HG03066 (cell line): Measurements from ENCODE around the gene SH3YL1.

Experiments
- ATAC-seq: cut with Tn5 transposase; IDR thresholded peaks from one replicate; pipeline ENCODE4 v1.9.1; 2021; ENCODE audit warnings: low read depth; ENCODE audit not compliant: unreplicated experiment

Gene SH3YL1

DNA sequence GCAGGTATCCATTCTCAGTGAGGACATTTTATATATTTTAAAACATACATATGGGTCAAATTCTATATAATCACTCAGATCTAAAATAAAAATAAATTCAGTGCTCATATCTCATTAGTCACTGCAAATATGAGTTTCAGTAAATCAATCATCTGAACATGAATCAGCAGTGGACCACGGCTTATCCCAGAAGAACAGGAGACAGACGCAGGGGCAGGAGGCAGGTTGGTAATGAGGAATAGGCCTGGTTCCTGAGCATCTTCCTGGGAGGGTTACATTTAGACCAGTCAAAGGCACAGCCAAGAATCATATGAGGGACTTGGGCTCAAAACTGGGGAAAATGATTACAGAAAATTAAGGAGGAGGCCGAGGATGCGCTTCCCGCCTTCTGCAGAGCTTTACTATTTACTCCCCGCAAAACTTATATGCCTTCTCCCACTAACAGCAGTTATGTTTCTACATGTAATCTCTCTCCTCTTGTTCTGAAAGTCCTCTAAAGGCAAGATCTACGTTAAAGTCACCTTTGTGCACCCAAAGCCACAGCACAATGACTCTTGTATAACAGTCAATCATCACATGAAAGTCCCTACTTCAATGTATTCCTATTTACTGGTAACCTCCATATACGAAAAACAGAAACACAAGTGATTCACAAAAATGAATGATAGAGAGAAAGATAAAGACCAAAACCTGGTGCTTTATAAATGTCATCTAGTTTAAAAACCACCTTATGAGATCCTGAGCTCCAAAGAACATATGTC lies 35.1 kb downstream of the SH3YL1 start:
- no peak for ATAC-seq

DNA sequence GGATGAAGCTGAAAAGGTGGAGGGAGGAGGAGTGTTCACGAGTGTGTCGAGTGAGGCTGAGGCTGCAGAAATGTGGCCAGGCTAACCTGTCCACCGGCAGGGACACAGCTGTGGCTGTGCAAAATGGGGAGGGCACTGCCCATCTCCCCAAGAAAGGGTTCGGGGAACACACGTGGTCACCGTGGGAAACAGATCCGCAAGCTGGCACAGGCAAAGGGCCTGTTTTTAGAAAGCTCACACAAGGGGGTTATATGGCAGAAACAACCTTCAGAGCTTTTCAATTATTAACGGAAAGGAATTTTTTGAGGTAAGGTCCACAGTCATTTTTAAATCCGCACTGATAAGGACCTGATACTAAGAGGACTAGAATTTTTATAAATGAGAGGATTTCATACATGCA lies 35.7 kb downstream of the SH3YL1 start:
- ATAC-seq: no peak

DNA sequence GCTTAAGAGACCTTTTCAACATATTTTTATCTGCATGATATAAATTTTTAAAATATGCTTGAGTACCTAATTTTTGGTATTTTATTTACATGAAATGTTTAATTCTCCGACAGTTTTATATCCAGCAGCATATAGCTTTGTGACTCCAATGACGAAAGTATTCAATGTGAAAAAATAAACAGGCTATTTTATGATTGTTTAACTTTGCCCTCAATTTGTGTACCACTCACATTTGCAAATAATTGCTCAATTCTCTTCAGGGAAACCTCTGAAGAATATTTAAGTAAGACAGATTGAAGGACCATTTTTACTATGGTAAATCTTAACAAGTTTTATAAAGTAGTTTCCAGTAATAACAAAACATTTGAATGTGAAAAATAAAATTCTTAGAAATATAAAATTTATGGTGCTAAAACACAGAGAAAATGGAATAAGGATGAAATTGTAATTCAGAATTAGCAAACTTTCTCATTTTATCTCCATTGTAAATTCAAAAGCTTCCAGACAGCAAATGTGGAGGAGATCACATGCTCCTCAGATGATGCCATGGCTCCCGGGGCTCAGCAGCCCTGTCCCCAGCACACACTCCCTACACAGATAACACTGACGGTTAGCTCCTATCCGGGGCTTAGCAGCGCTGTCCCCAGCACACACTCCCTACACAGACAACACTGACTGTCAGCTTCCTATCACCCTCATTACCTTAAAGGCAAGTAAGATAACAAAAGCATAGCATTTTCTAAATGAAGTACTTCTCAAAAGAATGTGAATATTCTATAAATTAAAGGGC lies 39.7 kb downstream of the SH3YL1 start:
- ATAC-seq: no peak

DNA sequence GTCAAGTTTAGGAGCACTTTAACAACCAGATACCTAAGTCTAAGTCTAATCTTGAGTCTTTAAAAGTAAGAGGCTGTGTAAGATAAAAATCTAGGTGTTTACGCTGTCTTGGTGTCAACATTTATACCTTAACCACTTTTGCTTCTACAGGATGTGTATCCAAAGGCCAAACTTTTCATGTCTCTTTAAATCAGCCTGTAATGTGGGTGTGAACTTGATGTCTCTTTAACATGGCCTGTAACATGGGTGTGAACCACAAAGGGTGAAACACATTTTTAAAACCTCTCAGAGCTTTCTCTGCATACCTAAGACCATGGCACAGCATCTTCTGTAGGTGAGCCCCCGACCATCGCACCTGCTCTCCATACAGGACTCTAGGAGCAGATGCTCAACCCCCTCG lies 40.4 kb downstream of the SH3YL1 start:
- no peak for ATAC-seq

DNA sequence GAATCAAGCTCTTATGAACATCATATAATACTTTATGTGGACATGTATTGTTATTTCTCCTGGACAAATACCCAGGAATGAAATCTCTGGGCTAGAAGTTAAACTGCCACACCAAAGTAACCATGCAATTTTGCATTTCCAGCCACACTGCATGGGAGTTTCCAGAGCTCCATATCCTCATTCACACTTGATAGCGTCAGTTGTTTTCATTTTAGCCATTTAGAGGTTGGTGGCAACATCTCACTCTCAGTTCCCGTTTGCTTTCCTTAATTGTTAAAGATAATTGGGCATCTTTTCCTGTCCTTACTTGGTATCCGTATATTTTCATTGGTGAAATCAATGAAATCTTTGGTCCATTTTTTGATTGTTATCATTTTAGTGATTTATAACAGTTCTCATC lies 47.8 kb downstream of the SH3YL1 start:
- no peak for ATAC-seq

DNA sequence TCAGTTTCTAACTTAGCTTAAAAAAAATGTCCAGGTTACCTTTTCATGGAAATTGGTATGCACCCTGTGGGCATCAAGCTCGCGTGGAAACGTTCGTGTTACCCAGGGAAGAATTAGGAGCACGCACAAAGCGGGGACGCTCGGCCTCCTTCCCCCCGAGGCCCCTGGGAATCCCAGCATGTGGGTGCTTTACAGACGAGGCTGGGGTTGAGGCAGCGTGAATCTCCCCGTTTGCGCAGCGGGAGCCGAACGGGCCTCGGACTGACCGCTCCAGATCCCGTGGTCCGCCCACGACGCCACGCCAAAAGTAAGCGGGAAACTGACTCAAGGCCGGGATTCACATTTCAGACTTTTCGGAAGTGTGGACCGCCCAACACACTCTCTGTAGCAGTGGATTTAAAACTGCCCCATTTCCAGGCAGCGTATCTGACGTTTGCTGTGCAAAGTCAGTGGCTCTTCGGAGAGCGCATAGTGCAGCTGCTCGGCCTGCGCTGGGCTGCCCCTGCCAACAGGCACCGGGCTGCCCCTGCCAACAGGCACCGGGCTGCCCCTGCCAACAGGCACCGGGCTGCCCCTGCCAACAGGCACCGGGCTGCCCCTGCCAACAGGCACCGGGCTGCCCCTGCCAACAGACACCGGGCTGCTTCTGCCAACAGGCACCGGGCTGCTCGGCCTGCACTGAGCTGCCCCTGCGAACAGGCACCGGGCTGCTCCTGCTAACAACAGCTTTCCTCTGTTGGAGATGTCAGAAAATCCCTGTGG lies 49.7 kb downstream of the SH3YL1 start:
- no peak for ATAC-seq

DNA sequence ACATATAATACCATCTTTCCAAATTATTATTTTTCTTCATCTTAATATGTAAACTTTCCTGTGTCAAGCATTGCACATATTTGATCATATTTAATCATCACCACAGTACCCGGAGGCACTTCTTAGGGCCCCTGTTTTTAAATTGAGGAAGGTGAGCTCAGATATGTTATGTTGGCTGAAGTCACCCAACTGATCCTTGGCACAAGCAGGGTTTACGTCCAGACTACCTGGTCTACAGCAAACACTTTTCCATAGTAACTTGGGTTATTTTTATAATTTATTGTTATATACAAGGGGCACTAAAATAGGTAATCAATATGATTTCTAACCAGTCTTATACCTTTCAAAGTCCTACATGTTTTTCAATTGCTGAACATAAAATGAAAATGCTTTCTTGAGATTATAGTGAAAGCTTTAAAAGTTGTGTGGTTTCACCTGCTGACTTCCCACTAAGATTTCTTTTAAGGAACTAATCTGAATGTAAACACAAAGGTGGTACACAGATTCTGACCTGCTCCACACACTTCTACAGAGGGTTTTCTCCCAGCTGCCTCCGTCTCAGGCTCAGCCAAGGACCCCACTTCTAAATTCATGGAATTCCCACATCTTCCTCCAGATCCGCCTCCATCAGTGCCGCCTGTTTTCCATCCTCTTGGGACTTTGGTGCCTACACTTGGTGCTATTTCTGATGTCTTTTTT lies 52.2 kb downstream of the SH3YL1 start:
- ATAC-seq: no peak

DNA sequence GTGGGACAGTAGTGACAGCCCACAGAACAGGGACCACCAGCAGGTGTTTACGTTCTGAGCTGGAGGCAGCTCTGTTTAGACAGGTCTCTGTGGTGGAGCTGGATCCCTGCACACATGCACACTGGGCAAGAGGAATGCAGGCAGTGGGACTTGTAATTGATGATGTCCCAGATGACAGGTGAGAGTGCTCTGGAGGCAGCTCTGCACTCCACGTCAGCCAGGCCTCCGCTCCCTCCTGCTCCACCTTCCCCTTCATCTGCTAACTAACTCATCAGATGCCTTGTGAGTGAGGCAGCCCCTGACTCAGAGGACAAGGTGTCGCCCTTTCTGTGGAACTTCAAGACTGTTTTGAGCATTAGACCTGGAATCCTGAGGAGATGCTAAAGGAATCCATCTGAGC lies 53.2 kb downstream of the SH3YL1 start:
- no peak for ATAC-seq

DNA sequence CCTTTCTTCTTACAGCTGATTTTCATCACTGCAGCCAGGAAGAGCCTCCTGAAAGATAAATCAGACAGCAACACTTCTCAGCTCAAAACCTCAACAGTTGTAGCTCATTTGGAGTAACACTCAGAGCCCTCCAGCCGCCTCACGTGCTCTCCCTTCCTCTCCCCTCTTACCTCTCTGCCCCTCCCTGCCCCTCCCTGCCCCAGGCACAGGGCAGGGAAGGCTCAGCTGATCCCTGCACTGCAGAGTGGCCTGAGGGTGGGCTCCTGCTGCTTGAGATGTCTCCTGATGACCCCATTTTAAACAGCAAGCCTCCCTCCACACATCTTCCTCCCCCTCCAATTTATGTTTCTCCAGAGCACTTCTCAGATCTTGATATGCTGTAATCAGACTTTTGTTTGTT lies 54.4 kb downstream of the SH3YL1 start:
- ATAC-seq: no peak

DNA sequence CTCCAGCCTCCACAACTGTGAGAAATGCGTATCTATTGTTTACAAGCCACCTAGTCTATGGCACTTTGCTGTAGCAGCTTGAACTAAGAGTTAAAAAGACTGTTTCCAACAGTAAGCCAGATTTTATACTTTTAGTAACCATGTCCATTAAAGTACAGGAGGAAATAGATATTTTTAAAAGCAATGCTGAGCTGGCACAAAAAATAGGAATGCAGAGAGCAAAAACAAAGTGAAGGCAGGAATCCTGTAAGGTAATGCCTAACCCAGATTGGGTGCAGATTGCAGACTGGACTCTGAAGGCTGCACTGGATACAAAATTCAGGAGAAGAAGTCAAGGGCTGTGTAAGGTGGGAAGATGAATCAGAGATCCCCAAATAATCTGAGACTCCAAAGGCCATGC lies 55.5 kb downstream of the SH3YL1 start:
- ATAC-seq: no peak

DNA sequence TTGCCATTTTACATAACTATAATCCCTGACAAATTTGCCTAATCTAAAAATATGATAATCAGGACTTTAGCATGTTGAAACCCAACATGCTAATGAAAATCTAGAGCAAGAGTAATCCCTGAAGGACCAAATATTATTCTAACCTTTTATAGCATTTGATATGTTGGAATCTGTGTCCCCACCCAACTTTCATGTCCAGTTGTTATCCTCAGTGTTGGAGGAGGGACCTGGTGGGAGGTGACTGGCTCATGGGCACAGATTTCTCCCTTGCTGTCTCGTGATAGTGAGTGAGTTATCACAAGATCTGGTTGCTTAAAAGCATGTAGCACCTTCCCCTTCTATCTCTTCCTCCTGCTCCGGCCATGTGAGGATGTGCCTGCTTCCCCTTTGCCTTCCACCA lies 59.8 kb downstream of the SH3YL1 start:
- ATAC-seq: no peak

DNA sequence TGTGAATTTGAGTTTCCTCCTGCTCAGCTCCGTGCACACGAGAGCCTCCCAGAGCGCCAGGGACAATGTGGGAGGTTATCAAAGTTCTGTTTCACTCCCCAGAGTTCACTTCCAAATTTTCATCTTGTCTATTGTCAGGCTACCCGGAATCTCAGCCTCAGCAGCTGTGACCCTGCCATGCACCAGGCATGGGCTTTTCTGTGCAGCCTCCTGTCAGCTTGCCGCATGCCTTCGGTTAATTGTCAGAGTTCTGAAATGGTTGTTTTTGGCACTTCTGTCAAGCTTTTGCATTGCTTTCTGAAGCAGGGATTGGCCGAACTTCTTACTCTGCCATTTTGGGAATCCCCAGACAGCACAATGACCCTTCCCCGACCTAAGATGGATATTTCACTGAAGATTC lies 60.4 kb downstream of the SH3YL1 start:
- no peak for ATAC-seq

DNA sequence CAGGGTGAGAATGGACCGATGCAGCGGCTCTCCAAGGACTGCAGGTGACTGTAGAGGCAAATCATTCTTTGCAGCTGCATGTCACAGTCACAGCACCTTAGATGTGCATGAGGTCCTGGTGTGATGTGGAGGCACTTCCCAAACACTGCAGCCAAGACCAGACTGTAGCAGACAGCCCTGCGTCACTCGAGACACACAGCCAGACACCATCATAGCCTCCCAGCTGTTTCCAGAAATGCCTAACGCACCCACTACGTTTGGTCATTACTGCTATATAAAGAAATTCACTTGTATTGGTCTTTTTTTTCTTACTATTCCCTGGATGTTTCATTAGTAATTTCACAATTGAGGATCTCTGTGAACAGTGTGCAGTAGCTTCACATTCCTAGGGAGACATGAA lies 60.9 kb downstream of the SH3YL1 start:
- ATAC-seq: no peak

DNA sequence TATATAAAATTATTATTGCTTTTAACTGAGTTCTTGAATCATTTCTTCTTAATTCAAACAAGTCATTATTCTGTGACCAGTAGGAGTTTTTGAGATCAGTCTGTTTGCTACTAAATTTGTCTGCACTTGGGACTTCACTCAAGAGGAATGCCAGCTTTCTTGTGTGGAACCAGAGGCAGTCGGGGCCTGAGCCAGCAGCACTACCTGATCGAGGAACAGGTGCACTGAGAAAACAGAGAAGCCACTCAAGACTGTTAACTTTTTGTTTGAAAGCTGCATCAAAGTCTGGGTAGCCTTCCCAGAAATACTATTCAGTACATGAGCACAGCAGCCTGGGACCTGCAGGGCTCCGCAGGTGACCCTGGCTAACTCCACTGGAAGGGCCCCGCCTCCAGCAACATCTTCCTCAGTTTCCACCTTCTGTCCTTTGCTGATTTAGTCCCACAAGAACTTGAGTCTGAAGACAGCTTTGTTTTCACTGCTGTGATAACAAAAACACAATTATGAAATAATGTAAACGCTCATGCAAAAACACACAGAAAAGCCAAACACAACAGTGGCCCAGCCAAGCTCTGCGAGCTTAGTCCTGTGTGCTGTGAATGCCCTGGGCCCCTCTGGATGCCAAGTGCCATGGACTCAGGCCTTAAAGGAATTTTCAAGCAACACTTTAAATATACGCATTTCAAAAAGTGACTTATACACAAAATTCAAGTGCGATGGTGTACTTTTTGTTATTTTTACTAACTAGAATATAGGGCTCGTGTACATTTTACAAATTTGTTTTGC lies 62.0 kb downstream of the SH3YL1 start:
- ATAC-seq: no peak

DNA sequence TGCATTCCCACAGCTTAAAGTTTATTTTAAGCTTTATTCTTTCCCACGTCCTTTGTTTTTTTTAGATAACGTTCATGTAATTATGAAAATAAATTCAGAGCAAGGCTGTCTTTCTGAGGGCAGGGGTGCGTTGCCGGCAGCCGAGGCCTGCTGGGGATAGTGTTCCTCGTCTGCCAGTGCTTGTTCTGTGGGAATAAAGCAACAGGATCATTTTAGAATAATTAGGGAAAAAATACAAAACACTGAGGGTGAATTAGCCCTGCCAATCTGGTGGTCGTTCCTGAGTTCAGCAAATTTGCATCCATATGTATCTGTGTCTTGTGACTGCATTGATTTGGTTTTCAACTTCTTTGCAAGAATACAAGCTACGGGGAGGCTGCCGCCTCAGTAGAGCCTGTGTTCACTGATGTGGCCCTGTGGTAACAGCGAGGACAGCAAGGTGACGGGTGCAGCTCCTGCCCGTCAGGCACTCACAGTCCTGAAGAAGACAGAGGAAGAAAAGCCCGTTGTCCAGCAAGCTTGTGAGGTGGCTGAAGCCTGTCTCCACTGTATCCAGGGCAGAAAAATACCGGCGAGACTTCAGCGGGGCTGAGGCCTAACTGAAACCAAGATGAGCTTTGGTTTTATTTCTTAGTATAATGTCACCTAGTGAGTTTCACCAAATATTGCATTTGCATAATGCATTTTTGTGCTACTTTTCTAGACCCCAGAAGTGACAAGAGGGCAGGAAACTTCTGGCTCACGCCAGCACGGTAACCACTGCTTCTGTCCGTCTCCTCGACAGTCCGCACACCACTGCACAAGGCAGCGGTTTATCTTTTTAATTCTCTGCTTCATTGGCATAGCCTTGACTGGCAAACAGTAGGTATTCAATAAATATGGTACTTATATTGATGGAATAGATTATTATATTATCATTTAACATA lies 64.5 kb downstream of the SH3YL1 start:
- no peak for ATAC-seq

DNA sequence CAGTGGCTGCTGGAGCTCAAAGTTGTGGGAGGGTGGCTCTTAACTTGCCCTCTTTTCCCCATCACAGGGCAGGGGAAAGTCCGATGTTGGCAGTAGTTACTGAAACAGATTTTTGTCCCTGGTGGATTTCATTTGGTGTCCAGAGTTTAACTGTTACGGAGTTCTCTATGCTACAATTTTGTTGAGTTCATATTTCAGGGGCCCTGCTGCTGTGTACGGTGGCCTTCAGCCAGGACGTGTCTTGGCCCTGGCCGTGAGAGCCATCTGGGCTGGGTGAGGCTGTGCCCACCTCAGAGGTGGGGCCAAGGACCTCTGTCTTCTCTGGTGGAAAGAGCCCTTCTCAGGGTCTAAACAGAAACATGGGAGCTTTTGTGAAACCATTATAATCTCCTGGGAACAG lies 67.4 kb downstream of the SH3YL1 start:
- no peak for ATAC-seq

DNA sequence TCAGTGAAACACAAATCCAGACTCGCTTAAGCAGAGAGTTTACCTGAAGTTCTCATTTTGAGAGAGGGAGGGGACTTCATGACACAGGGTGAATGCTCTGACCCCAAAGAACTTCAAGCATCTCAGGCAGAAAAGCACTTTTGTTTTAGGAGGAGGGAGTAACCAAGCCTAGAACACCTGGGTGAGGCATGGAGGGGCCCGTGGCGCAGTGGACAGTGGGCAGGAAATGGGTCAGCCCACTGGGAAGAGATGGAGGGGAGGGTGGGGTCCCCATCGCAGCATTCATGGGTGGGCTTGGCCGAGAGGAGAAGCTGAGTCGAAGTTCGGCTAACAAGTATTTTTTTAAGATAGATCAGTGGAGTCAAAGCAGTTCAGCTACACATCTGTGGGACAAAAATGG lies 67.9 kb downstream of the SH3YL1 start:
- ATAC-seq: no peak

DNA sequence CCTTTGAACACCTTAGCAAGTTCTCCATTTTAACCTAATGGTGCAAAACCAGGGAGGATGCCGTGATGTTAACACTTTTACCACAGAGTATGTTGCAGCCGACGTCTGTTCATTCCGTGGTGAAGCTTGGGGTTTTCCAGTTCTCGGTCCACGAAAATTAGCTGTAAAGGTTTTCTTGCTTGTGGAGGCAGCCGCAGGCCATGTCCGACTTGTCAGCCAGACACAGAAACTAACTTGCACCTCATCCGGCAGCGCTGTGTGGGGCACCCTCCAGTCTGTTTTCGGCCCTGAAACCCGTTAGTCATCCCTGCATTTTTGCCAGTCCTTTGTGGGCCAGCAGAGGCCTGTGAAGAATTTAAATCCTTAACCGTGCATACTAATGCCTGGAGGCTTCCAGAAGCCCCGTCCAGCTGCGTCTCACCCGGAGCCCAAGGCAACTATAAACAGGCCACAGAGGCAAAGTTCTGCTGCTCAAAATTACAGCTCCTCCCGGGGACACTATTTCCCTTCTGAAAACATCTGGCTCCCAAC lies 70.6 kb downstream of the SH3YL1 start:
- no peak for ATAC-seq
